ENCODE results near the gene ZFAND4. TPM values are rescaled to one million over a fixed set of nuclear protein-coding genes. Genes with fewer than 3 reads are reported as not detected.
"Not testable (repeated sequence)": the region's sequence is repeated elsewhere in the genome, so short reads cannot be mapped to it uniquely, and the experiment has no call there.

Gene ZFAND4
- total RNA-seq (10 to 100 TPM; 11.4 to 15.7 TPM), polyA plus RNA-seq (1 to 10 TPM; 3.2 to 4.6 TPM)

DNA sequence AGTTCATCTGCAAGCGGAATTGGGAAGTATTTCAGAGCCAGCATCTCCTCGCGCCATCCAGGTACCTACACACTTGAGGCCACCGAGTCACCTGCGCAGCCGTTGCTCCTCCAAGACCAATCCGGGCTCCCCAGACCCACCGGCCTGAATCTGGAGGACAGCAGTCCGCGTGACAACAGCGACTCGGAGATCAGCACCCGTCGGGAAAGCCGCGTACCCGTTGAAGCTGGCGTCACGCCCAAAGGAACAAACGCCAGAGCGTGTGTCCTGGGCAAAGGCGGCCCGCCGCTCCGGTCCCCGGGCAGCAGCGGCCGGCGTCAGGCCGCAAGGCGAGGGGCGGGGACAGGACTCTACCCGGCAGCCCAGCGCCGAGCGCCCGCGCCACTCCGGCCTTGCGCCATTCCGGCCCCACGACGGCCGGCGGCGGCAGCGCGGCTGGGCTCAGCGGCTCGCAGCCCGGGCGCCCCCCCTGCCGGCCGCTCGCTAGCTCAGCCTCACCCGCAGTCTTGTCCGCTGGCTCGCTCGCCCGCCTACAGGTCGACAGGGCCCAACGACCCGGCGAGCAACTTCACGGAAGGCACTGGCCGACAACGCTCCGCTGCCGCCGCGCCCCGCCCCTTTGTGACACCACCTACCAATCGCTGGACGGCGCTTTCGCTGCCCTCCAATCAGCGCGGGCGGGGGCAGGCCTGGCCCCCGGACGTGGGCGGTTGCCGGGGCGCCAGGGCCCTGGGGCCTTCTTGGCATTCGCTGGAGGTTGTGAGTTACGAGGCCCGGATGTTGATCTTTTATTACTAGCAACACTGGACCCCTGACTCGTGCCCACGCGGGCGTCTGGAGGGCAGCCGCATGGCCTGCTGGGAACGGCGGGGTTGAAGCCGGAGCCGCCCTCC is at the start of gene ZFAND4:
TSS of gene ZFAND4 (minus strand) at position 592 of the 893 bp plus-strand sequence. CDS start 9,047 bp downstream, outside the sequence.
- Histone ChIP-seq H3K4me3 (ENCODE audit: low read depth in 1 of 3, low read length in 3 of 3) (peak within 1 kb of the TSS; percentile 64 to 88 (median 74)), H3K9ac (ENCODE audit: low read depth in 1 of 2, low read length in 2 of 2) (peak within 1 kb of the TSS; percentile 71 to 81), H3K9me3 (ENCODE audit: control insufficient read depth in 4 of 4, low read length in 3 of 4) (no peaks in the 10 kb centered on the region), H3K36me3 (ENCODE audit: control insufficient read depth in 4 of 4, insufficient read depth in 3 of 4, low read depth in 1 of 4, low read length in 3 of 4) (no peaks in the 10 kb centered on the region), H3K27me3 (ENCODE audit: control insufficient read depth in 4 of 4, insufficient read depth in 4 of 4, low read length in 3 of 4) (no peaks in the 10 kb centered on the region), H3K4me1 (ENCODE audit: control insufficient read depth in 4 of 4, insufficient read depth in 4 of 4, low read length in 3 of 4) (peaks cover 0 to 8% (median under 1%) of the 10 kb centered on the region in 4 donors), H3K27ac (ENCODE audit: low read depth in 1 of 2, low read length in 2 of 2) (peak within 1 kb of the TSS; percentile 97 to 99)
- under 1% methylated on average over 96 of the region's 96 CpGs for WGBS
- DNase-seq (ENCODE audit: low spot score) = peak; percentile 96
- no peak for TF ChIP-seq FOXA2 (IDR thresholded peaks at IDR 0.05)
- no peak for TF ChIP-seq FOXA1 (IDR thresholded peaks at IDR 0.05)
- TF ChIP-seq GABPA (IDR thresholded peaks at IDR 0.05 in 1 of 2, conservative IDR thresholded peaks at IDR 0.05 in 1 of 2) = peak in 1 of 2 donors; percentile 79
- TF ChIP-seq, protein P1, sequence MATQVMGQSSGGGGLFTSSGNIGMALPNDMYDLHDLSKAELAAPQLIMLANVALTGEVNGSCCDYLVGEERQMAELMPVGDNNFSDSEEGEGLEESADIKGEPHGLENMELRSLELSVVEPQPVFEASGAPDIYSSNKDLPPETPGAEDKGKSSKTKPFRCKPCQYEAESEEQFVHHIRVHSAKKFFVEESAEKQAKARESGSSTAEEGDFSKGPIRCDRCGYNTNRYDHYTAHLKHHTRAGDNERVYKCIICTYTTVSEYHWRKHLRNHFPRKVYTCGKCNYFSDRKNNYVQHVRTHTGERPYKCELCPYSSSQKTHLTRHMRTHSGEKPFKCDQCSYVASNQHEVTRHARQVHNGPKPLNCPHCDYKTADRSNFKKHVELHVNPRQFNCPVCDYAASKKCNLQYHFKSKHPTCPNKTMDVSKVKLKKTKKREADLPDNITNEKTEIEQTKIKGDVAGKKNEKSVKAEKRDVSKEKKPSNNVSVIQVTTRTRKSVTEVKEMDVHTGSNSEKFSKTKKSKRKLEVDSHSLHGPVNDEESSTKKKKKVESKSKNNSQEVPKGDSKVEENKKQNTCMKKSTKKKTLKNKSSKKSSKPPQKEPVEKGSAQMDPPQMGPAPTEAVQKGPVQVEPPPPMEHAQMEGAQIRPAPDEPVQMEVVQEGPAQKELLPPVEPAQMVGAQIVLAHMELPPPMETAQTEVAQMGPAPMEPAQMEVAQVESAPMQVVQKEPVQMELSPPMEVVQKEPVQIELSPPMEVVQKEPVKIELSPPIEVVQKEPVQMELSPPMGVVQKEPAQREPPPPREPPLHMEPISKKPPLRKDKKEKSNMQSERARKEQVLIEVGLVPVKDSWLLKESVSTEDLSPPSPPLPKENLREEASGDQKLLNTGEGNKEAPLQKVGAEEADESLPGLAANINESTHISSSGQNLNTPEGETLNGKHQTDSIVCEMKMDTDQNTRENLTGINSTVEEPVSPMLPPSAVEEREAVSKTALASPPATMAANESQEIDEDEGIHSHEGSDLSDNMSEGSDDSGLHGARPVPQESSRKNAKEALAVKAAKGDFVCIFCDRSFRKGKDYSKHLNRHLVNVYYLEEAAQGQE (IDR thresholded peaks at IDR 0.05) = peak; percentile 54
- TF ChIP-seq SP1 (IDR thresholded peaks at IDR 0.05) = peak; percentile 86
- peak; percentile 12 to 21 for TF ChIP-seq HNF4A (conservative IDR thresholded peaks at IDR 0.05)
- TF ChIP-seq RAD21 (IDR thresholded peaks at IDR 0.05) = peak; percentile 53 to 67
- TF ChIP-seq RXRA (IDR thresholded peaks at IDR 0.05) = peak; percentile 43 to 71
- peak; percentile 51 for TF ChIP-seq YY1 (IDR thresholded peaks at IDR 0.05)
- TF ChIP-seq HNF4G (IDR thresholded peaks at IDR 0.05) = no peak
- TF ChIP-seq, protein P2, sequence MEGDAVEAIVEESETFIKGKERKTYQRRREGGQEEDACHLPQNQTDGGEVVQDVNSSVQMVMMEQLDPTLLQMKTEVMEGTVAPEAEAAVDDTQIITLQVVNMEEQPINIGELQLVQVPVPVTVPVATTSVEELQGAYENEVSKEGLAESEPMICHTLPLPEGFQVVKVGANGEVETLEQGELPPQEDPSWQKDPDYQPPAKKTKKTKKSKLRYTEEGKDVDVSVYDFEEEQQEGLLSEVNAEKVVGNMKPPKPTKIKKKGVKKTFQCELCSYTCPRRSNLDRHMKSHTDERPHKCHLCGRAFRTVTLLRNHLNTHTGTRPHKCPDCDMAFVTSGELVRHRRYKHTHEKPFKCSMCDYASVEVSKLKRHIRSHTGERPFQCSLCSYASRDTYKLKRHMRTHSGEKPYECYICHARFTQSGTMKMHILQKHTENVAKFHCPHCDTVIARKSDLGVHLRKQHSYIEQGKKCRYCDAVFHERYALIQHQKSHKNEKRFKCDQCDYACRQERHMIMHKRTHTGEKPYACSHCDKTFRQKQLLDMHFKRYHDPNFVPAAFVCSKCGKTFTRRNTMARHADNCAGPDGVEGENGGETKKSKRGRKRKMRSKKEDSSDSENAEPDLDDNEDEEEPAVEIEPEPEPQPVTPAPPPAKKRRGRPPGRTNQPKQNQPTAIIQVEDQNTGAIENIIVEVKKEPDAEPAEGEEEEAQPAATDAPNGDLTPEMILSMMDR (IDR thresholded peaks at IDR 0.05; ENCODE audit: low read depth, low read length, missing input control) = peak; percentile 86
- TF ChIP-seq, protein P3, sequence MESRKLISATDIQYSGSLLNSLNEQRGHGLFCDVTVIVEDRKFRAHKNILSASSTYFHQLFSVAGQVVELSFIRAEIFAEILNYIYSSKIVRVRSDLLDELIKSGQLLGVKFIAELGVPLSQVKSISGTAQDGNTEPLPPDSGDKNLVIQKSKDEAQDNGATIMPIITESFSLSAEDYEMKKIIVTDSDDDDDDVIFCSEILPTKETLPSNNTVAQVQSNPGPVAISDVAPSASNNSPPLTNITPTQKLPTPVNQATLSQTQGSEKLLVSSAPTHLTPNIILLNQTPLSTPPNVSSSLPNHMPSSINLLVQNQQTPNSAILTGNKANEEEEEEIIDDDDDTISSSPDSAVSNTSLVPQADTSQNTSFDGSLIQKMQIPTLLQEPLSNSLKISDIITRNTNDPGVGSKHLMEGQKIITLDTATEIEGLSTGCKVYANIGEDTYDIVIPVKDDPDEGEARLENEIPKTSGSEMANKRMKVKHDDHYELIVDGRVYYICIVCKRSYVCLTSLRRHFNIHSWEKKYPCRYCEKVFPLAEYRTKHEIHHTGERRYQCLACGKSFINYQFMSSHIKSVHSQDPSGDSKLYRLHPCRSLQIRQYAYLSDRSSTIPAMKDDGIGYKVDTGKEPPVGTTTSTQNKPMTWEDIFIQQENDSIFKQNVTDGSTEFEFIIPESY (IDR thresholded peaks at IDR 0.05) = no peak
- no peak for TF ChIP-seq NR2F2 (IDR thresholded peaks at IDR 0.05)
- TF ChIP-seq, protein P4, sequence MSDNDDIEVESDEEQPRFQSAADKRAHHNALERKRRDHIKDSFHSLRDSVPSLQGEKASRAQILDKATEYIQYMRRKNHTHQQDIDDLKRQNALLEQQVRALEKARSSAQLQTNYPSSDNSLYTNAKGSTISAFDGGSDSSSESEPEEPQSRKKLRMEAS (IDR thresholded peaks at IDR 0.05) = peak; percentile 11
- TF ChIP-seq TAF1 (conservative IDR thresholded peaks at IDR 0.05) = no peak
- peak; percentile 93 to 95 for TF ChIP-seq EGR1 (IDR thresholded peaks at IDR 0.05; ENCODE audit: low read depth in 2 of 2)
- TF ChIP-seq, protein P5, sequence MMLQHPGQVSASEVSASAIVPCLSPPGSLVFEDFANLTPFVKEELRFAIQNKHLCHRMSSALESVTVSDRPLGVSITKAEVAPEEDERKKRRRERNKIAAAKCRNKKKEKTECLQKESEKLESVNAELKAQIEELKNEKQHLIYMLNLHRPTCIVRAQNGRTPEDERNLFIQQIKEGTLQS (IDR thresholded peaks at IDR 0.05) = no peak

DNA sequence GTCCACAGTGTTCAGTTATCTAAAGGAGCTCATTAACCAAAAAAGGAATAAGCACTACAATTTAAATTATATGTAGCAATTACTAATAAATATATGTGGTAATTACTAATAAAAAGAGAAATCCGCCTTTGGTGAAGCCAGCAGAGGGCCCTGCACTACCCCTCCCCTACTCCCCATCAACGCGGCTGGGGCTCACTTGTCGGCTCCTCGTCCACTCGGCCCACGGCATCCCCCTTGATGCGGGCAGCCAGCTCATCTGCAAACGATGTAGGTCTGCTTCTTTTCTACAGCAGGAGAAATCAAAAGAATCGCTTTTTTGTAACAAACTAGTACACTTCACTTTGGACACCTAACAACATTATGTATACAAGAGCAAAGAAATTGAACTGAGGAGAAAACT is 48.9 kb upstream of the ZFAND4 start:
- not testable (repeated sequence) for H3K27ac ChIP-seq (ENCODE audit: low read depth in 1 of 2, low read length in 2 of 2); H3K27me3 ChIP-seq (ENCODE audit: control insufficient read depth in 4 of 4, insufficient read depth in 4 of 4, low read length in 3 of 4); H3K9me3 ChIP-seq (ENCODE audit: control insufficient read depth in 4 of 4, low read length in 3 of 4); DNase-seq (ENCODE audit: low spot score); H3K9ac ChIP-seq (ENCODE audit: low read depth in 1 of 2, low read length in 2 of 2); H3K36me3 ChIP-seq (ENCODE audit: control insufficient read depth in 4 of 4, insufficient read depth in 3 of 4, low read depth in 1 of 4, low read length in 3 of 4); H3K4me3 ChIP-seq (ENCODE audit: low read depth in 1 of 3, low read length in 3 of 3); H3K4me1 ChIP-seq (ENCODE audit: control insufficient read depth in 4 of 4, insufficient read depth in 4 of 4, low read length in 3 of 4)
- 76% methylated on average over 10 of the region's 10 CpGs for WGBS

DNA sequence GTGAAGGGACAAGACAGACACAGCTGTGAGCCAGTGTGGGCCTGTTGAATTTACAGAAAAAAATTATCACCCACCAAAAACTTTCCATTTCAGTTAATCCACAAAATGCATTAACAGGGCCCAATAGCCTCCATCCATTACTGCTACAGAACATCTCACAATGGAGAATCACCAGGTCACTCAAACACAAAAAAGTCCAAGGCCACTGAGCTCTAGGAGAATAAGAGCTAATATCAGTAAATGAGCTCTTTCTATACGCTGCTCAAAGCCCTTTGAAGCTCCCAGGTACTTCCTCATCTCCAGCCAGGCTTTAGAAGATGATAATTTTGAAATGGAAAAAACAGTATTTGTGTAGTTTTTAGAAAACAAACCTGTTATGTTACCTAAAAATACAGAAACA is 45.1 kb upstream of the ZFAND4 start:
- WGBS = 85% methylated on average over 1 of the region's 1 CpG
- not testable (repeated sequence) for H3K4me3 ChIP-seq (ENCODE audit: low read depth in 1 of 3, low read length in 3 of 3); H3K9me3 ChIP-seq (ENCODE audit: control insufficient read depth in 4 of 4, low read length in 3 of 4); H3K9ac ChIP-seq (ENCODE audit: low read depth in 1 of 2, low read length in 2 of 2); H3K27ac ChIP-seq (ENCODE audit: low read depth in 1 of 2, low read length in 2 of 2); DNase-seq (ENCODE audit: low spot score); H3K27me3 ChIP-seq (ENCODE audit: control insufficient read depth in 4 of 4, insufficient read depth in 4 of 4, low read length in 3 of 4); H3K4me1 ChIP-seq (ENCODE audit: control insufficient read depth in 4 of 4, insufficient read depth in 4 of 4, low read length in 3 of 4); H3K36me3 ChIP-seq (ENCODE audit: control insufficient read depth in 4 of 4, insufficient read depth in 3 of 4, low read depth in 1 of 4, low read length in 3 of 4)

Measured in liver (tissue), 9 donors.